Jurkat, Clone E6-1 (cell line): ENCODE data around the gene RAB11B.

Experiments
- DNase-seq: peaks from one replicate; pipeline ENCODE4 v3.0.0-alpha.2; 2011; ENCODE audit warnings: low read depth, low spot score
- H3K4me3 ChIP-seq: 2 replicates; pipeline ENCODE4 v1.5.1; 2011; ENCODE audit warnings: mild to moderate bottlenecking, low read length, control low read depth, moderate library complexity

The RAB11B gene

DNA sequence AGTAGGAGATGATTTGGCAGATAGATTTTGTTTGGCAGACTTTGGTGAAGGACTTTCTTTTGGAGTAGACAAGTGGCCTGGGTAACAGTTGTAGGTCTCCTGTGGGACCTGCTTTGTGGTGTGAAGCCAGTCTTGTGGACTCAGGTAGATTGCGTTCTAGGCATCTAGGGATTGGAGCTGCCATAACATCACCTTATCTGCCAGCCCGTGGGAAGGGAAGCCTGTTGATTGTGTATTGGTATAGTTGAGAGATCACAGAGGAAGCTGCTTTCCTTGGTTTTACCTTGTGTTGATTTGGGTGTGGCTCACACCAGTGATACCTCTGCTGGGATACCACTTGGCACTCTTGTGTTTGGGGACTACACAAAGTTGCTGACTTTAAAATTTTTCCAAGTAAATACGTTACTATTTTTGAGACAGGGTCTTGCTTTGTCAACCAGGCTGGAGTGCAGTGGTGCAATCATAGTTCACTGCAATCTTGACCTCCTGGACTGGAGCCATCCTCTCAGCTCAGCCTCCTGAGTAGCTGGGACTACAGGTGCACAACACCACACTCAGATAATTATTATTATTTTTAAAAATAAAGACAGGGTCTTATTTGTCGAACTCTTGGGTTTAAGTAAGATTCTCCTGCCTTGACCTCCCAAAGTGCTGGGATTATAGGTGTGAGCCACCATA, 62.4 kb downstream of the RAB11B start:
- no peak overlapping the region for H3K4me3 ChIP-seq
- DNase-seq, result no peak

DNA sequence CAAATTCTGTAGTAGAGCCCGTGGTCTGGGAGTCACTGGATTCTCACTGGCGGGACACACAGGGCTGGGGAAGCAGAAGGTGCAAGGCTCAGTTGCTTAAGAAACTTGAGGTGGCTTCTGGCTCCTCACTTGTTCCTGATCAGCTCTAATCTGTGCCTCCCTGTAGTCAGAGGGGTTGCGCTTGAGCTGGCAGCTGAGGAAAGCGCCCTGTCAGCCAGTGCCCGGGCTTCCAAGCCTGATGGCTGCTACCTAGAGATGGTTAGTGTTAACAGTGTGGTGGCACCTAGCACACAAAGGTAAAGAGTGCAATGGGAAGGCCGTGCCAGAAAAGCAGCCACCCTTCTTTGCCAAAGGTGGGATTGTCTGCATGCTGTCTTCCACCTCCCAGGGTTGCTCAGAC, 63.5 kb downstream of the RAB11B start:
- H3K4me3 ChIP-seq, result no peak overlapping the region
- no peak for DNase-seq
